Activated CD8-positive, alpha-beta memory T cell treated with anti-CD3 and anti-CD28 coated beads for 1 hour (primary cell): ENCODE measurements around the gene ESRP2.

Experiments used
- DNase-seq, 2 donors: peaks; one replicate each; pipeline ENCODE4 v3.0.0-alpha.2; 2020; ENCODE audit warnings: low read depth in 1 of 2; ENCODE audit errors: extremely low read depth in 1 of 2

Gene ESRP2

DNA sequence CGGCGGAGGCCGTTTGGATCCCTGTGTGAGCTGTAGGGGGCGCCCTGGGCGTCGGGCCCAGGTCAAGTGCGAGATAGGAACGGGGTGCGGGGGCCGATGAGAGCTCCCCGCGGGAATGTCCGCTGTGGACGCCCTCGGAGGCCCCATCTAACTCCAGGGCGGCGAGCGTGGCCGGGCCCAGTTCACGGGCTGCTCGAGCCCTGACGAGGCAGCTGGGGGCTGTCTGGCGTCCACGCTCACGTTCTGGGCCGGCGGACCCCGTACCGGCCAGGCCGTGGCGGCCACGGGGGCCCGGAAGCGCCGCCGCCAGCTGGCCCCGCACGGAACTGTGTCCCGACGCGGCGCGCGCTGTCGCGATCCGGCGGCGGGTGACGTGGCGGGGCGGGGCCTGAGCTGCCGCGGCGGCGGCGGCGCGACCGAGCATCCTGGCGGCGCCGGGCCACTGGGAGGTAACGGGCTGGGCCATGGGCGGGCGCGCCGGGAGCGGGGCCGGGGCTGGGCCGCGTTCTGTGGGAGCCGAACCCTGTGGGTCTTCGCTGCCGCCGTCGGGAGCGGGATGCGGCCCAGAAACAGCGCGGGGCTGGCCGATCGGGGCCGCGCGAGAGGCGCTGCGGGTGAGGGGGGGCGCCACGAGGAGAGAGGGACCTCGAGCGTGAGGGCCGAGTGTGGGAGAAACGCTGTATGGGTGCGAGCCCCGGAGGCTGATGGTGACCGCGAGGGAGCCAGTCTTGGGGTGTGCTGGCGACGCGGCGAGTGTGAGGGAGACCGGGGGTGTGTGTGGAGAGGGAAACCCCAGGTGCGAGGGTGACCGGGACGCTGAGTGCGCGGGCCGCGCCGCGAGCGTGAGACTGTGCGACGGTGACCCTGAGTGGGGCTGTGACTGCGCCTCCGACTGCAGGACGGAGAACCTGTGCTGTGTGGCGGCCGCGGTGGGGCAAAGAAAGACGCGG is 28.5 kb upstream of the ESRP2 start, which contains the start of gene SLC7A6:
TSS of gene SLC7A6 (plus strand) at position 399 of the 950 bp plus-strand sequence. CDS start 10,201 bp downstream, outside the sequence.
- peak in 1 of 2 donors; percentile 74 for DNase-seq

- no peak for DNase-seq
Observed at GRCh38 chr16:68263559-68264127, 27.7 kb upstream of the ESRP2 start.

DNA sequence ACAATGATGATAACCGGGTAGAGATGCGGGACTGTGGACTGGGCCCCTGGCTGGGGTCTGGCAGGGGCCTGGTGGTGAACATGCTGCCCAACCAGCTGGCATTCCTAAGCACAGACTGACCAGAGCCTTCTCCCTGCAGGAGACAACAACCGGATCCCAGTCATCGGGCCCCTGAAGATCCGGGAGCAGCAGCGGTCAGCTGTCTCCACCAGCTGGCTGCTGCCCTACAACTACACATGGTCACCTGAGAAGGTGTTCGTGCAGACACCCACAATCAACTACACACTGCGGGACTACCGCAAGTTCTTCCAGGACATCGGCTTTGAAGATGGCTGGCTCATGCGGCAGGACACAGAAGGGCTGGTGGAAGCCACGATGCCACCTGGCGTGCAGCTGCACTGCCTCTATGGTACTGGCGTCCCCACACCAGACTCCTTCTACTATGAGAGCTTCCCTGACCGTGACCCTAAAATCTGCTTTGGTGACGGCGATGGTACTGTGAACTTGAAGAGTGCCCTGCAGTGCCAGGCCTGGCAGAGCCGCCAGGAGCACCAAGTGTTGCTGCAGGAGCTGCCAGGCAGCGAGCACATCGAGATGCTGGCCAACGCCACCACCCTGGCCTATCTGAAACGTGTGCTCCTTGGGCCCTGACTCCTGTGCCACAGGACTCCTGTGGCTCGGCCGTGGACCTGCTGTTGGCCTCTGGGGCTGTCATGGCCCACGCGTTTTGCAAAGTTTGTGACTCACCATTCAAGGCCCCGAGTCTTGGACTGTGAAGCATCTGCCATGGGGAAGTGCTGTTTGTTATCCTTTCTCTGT is 23.3 kb upstream of the ESRP2 start:
- no peak for DNase-seq

GRCh38 chr16:68257906-68258800 is 22.2 kb upstream of the ESRP2 start:
- DNase-seq = no peak

DNA sequence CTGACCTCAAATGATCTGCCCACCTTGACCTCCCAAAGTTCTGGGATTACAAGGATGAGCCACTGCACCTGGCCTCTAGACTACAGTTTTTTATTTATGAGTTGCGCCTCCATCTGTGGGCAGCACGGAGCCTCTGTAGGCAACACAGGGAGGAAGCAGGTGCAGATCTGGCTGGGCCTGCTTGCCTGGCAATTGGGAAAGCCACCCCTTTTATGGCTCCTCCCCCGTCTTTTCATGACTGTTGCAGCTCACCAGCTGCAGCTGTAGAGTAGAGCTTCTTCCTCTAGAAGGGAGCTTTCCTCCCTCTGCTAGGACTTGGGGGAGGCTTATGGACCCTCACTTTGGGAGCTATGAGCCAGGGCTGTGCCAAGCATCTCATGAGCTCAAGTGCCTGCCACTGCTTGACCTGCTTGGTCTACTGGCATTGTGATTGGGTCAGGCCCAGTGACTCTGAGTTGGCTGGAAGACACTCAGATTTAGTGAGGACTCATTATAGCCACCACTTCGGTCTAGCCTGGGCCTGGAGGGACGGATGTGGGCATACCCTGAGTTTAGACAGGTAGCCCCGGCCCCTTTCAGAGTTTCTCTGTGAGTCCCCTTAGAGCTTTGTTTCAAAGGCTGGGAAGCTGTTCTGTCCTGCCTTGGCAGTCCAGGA is 21.5 kb upstream of the ESRP2 start:
- no peak for DNase-seq

DNA sequence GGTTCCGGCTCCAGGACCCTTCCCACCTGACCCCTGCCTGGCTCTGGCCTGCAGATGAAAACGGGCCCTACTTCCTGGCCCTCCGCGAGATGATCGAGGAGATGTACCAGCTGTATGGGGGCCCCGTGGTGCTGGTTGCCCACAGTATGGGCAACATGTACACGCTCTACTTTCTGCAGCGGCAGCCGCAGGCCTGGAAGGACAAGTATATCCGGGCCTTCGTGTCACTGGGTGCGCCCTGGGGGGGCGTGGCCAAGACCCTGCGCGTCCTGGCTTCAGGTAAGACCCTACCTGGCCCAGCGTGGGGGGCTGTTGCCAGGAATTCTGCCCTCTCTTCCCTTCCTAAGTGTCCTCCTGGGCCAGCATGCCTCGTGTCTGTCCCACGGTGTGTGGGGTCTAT is 19.8 kb upstream of the ESRP2 start:
- no peak for DNase-seq

DNA sequence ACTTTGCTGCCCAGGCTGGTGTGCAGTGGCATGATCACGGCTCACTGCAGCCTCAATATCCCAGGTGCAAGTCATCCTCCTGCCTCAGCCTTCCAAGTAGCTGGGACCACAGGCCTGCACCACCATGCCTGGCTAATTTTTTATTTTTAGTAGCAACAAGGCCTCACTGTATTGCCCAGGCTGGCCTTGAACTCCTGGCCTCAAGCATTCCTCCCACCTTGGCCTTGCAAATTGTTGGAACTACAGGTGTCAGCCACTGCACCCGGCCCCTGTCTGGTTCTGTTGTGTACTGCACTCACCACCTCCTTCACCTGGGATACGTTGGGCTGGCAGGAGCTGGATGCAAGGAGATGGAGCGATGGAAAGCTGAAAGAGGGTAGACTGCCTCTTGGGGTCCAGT is 17.8 kb upstream of the ESRP2 start:
- DNase-seq = no peak

GRCh38 chr16:68252383-68252782 is 16.5 kb upstream of the ESRP2 start:
- DNase-seq = no peak

DNA sequence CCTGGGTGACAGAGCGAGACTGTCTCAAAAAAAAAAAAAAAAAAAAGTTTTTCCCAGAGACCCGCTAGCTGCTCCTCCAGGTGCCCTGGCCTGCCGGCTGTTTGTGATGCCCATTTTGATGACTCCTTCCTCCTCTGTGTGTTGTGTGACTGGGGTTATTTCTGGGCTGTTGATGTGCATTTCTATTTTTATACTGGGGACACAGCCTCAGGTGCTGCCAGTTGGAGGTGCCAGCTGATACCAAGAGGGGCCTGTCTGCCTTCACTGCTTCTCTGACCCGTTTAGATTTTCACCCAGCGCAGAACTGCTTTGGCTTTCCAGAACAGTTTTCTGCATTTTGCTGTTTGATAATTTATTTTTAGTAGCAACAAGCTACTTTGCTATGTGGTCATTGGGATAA is 15.9 kb upstream of the ESRP2 start:
- no peak for DNase-seq

DNA sequence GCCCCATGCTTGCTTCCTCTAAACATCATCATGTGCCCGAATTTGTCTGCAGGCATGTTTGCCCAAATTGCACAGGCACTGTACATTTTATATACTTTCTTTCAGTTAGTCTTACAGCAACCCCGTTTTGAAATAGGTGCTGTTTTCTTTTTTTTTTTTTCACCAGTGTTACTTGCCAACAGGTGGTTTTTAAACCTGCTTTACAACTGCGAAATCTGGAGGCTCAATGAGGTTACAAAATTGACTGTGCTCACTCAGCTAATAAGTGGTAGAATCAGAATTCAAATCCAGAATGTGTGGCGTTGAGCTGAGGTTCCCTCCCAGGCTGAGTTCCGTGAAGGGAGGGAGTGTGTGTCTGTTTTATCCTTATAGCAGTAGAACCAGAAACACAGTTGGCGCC is 15.0 kb upstream of the ESRP2 start:
- no peak for DNase-seq

DNA sequence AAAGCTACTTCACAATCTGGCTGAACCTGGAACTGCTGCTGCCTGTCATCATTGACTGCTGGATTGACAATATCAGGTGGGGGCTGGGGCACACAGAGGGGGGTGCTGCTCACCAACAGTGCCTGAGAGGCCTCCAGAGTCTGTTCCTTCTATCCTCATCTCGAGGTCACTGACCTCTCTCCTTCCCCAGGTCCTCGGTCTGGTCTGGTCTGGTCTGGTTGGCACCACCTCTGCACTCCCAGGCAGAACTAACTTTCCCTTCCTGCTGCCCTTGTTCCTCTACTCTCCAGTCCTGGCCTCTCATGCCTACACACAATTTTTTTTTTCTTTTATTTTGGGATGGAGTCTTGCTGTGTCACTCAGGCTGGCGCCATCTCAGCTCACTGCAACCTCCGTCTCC is 13.4 kb upstream of the ESRP2 start:
- no peak for DNase-seq

DNA sequence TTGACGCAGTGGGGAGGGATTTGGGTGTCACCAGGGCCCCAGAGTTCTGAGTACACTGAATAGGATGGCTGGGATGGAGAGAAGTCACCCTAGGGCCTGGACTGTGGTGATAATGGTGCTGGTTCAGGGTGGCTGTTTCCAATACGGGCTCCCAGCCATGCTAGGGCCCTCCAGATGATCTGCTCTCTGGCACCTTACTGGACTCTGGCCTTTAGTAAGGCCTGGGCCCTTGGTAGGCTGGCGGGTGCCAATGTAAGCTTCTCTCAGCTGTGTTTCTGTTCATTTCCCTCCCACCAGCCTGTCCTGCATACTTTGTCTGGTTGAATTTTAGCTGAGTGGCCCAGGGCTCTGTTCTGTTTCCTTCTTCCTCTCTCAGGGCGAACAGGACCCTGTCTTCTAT is 12.0 kb upstream of the ESRP2 start:
- DNase-seq = no peak

DNA sequence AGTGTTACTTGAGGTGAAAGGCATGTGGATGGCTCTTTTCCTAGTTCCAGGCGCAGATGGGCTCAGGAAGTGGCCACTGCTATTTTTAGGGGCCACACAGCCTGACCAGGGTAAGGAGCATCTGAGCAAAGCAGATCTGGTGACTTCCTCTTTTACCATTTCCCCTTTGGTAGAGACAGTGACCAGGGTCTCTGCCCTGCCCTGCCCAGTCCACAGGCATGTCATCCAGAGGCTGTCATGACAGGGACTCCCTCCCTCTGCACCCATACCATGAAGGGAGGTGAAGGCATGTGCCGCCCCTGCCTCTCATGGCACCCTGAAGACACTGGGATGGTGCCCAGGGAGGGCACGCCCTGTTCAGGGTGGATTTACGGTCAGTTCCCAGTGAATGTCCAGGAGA is 11.5 kb upstream of the ESRP2 start:
- no peak for DNase-seq

DNA sequence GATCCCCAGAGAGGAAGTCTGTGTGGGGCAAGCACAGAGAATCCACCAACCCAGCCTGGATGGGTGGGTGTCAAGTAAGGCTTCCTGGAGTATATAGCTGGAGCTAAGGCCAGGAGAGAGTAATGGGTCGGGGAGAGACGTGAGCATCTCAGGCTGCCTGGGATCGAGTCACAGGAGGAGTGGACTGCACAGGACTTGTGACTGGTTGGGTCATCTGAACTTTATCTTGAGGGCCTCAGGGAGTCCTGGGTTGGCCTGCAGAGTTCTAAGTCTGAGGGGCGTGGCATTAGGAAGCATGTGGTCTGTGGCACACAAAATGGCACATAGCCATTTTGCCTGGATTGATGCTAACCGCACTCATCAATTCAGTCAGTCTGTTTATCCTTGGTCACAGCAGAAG is 10.7 kb upstream of the ESRP2 start:
- no peak for DNase-seq

DNA sequence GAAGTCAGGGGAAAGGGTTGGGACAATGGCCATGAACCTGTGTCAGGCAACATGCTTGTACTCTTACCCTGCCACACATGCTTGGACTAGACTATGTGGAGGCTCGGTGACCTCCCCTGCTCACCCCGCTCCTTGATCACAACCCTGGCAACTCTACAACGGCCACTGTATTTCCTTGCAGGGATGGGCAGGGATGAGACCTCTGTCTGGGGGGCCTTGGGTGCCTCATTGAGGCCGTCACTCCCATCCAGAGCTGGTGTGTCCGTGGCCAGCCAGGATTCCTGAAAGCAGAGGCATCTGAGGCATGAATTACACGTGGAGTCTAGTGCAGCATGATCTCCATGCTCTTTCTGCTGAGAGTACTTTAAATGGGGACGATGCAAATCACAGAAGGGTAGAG is 10.2 kb upstream of the ESRP2 start:
- DNase-seq = no peak

DNA sequence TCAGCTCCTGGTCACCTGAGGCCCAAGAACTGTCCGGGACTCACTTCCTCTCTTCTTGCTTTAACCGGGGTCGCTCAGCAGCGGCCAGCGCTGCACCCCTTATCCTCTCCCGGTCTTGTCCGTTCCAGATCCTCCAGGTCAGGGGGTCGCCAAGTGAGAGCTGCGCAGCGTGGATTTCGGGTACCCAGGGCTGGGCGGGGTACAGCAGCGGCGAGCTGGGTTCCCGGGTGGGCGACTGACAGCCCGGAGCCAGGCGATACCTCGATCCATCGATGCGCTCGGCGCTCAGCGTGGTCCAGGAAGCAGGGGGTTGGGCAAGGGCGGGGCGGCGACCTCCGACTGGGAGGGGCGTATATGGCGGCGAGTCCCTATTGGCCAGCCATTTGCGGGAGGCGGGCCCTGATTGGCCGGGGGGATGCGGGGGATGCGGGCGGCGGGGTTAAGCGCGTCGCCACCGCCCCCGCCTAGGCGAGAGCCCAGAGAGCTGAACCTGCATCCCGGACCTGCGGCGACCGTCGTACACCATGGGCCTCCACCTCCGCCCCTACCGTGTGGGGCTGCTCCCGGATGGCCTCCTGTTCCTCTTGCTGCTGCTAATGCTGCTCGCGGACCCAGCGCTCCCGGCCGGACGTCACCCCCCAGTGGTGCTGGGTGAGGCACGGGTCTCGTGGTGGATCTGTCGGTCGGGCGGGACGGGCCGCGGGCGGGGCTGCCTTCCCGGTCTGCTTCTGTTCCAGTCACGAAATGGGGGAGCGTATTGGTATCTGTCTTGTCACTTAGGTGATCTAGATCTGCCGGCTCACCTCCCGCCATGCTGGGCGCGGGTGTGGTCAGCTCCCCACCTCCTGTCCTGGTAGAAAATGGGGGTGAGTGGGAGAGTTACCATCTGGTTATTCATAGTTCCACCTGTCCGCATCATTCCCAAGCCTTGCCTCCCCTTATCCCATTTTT is 9.3 kb upstream of the ESRP2 start, which contains the start of gene PLA2G15:
TSS of gene PLA2G15 (plus strand) at position 471 of the 951 bp plus-strand sequence. CDS start at position 525, 54 bp downstream.
- DNase-seq = peak; percentile 93 to 94

DNA sequence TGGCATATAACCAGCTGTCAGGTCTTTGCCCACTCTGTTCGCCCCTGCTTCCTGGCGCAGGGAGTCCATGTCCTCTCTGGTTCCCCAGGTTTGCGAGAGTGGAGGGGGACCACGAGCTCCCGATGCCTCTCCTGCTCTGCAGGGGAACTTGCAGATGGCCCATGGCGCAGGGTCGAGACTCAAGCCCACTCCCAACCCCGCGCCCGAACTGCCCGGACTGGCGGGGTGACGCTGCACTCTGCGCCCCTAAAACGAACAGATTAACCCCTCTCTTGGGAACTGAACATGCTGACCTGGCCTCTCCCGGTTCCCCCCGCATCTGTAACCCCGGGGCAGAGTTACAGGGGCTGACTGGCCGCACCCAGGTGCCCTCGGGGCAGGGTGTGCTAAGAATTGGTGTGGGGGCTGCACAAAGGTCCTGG is 8.6 kb upstream of the ESRP2 start:
- no peak for DNase-seq
